Stimulated activated CD4-positive, alpha-beta T cell treated with anti-CD3 and anti-CD28 coated beads, Interleukin-1b, Interleukin-23, amount 100 ng/mL, for 1 hour (primary cell): ENCODE results near the gene FBXW8.

Source experiments
- DNase-seq, 2 donors: peaks; one replicate each; pipeline ENCODE4 v3.0.0-alpha.2; 2020; ENCODE audit warnings: low read depth in 2 of 2

The FBXW8 gene

GRCh38 chr12:117076410-117077372 is 165.9 kb downstream of the FBXW8 start:
- DNase-seq: no peak

GRCh38 chr12:117079487-117079886 is 168.7 kb downstream of the FBXW8 start:
- no peak for DNase-seq

GRCh38 chr12:117080661-117081144 is 170.0 kb downstream of the FBXW8 start:
- DNase-seq: no peak
